Measurements from ENCODE around the gene PODXL. TPM values are rescaled to one million over a fixed set of nuclear protein-coding genes. Genes with fewer than 3 reads are reported as not detected.

Gene PODXL
- total and polyA plus RNA-seq, 11 donors: 30.9 to 230 (median 71.8) TPM

- Histone ChIP-seq H3K4me1 (peaks cover 0 to 9% (median 0%) of the 10 kb centered on the region in 12 donors), H3K27me3 (no peaks in the 10 kb centered on the region), H3K36me3 (peaks cover 0 to 44% (median 11%) of the 10 kb centered on the region in 9 donors), H3K9me3 (no peaks in the 10 kb centered on the region), H3K27ac (no peak overlapping the region), H3K4me3 (no peak overlapping the region)
- TF ChIP-seq, protein P1, sequence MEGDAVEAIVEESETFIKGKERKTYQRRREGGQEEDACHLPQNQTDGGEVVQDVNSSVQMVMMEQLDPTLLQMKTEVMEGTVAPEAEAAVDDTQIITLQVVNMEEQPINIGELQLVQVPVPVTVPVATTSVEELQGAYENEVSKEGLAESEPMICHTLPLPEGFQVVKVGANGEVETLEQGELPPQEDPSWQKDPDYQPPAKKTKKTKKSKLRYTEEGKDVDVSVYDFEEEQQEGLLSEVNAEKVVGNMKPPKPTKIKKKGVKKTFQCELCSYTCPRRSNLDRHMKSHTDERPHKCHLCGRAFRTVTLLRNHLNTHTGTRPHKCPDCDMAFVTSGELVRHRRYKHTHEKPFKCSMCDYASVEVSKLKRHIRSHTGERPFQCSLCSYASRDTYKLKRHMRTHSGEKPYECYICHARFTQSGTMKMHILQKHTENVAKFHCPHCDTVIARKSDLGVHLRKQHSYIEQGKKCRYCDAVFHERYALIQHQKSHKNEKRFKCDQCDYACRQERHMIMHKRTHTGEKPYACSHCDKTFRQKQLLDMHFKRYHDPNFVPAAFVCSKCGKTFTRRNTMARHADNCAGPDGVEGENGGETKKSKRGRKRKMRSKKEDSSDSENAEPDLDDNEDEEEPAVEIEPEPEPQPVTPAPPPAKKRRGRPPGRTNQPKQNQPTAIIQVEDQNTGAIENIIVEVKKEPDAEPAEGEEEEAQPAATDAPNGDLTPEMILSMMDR (IDR thresholded peaks at IDR 0.05): no peak
- TF ChIP-seq POLR2A (IDR thresholded peaks at IDR 0.05): no peak
- 75 to 91% (median 86%) methylated on average over 1 of the region's 1 CpG for WGBS, 4 donors
- ATAC-seq (no peak), DNase-seq (no peak)
- intact Hi-C loops (cut with DNase I): no loop called here
These were observed 69.2 kb downstream of the PODXL start for GRCh38 chr7:131487217-131487616.

DNA sequence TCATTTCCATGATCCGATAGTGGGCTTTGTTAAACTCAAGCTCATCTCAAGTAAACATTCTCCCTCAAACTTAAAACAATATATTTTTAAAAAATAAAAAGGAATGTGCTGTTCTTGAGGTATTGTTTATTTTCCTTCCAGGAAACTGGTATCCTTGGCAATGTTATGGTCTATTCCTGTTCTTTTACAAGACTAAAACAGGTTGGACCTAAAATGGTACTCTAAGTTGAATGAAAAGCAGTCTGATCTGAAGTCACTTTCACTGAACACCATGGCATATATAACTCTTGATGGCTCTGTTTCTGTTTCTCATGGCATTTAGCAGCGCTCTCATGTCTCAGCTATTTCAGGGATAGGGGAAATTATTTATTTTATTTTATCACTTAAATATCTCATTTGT, 70.1 kb downstream of the PODXL start:
- intact Hi-C loops (cut with DNase I): no loop called here
- TF ChIP-seq POLR2A (IDR thresholded peaks at IDR 0.05): no peak
- TF ChIP-seq, protein P1 (IDR thresholded peaks at IDR 0.05): no peak
- H3K4me1 ChIP-seq: peaks cover 0 to 9% (median under 1%) of the 10 kb centered on the region in 12 donors
- H3K27ac ChIP-seq: no peak overlapping the region
- peaks cover 0 to 44% (median 11%) of the 10 kb centered on the region in 9 donors for H3K36me3 ChIP-seq
- WGBS, 4 donors: 74 to 84% (median 80%) methylated on average over 2 of the region's 2 CpGs
- H3K27me3 ChIP-seq: no peaks in the 10 kb centered on the region
- no peak for ATAC-seq
- H3K9me3 ChIP-seq: no peaks in the 10 kb centered on the region
- no peak for DNase-seq
- no peak overlapping the region for H3K4me3 ChIP-seq

- ATAC-seq: no peak
- no peak overlapping the region for H3K4me3 ChIP-seq
- H3K27me3 ChIP-seq: no peaks in the 10 kb centered on the region
- WGBS, 4 donors: 95 to 96% (median 96%) methylated on average over 2 of the region's 2 CpGs
- peaks cover 3 to 24% (median 17%) of the 10 kb centered on the region in 12 donors for H3K4me1 ChIP-seq
- no peak overlapping the region for H3K27ac ChIP-seq
- no peaks in the 10 kb centered on the region for H3K9me3 ChIP-seq
- H3K36me3 ChIP-seq: peaks cover 0 to 38% (median 17%) of the 10 kb centered on the region in 9 donors
- intact Hi-C loops (cut with DNase I): no loop called here
- DNase-seq: no peak
- TF ChIP-seq, protein P1 (IDR thresholded peaks at IDR 0.05): no peak
- no peak for TF ChIP-seq POLR2A (IDR thresholded peaks at IDR 0.05)
These were observed 72.8 kb downstream of the PODXL start for GRCh38 chr7:131483586-131483985.

- H3K4me1 ChIP-seq: peaks cover 3 to 24% (median 17%) of the 10 kb centered on the region in 12 donors
- H3K36me3 ChIP-seq: peaks cover 0 to 39% (median 20%) of the 10 kb centered on the region in 9 donors
- intact Hi-C loops (cut with DNase I): no loop called here
- TF ChIP-seq POLR2A (IDR thresholded peaks at IDR 0.05): no peak
- TF ChIP-seq, protein P1 (IDR thresholded peaks at IDR 0.05): no peak
- 96 to 99% (median 98%) methylated on average over 2 of the region's 2 CpGs for WGBS, 4 donors
- ATAC-seq (no peak), DNase-seq (no peak)
- H3K27ac ChIP-seq: no peak overlapping the region
- no peaks in the 10 kb centered on the region for H3K27me3 ChIP-seq
- H3K4me3 ChIP-seq: no peak overlapping the region
- no peaks in the 10 kb centered on the region for H3K9me3 ChIP-seq
These were observed 73.6 kb downstream of the PODXL start for GRCh38 chr7:131482800-131483199.

All from heart left ventricle (tissue), 16 donors.